ENCODE data around the gene ERCC1.

- TF ChIP-seq, protein P1, sequence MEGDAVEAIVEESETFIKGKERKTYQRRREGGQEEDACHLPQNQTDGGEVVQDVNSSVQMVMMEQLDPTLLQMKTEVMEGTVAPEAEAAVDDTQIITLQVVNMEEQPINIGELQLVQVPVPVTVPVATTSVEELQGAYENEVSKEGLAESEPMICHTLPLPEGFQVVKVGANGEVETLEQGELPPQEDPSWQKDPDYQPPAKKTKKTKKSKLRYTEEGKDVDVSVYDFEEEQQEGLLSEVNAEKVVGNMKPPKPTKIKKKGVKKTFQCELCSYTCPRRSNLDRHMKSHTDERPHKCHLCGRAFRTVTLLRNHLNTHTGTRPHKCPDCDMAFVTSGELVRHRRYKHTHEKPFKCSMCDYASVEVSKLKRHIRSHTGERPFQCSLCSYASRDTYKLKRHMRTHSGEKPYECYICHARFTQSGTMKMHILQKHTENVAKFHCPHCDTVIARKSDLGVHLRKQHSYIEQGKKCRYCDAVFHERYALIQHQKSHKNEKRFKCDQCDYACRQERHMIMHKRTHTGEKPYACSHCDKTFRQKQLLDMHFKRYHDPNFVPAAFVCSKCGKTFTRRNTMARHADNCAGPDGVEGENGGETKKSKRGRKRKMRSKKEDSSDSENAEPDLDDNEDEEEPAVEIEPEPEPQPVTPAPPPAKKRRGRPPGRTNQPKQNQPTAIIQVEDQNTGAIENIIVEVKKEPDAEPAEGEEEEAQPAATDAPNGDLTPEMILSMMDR (IDR thresholded peaks at IDR 0.05): no peak
- TF ChIP-seq POLR2A (IDR thresholded peaks at IDR 0.05): no peak
Measured at GRCh38 chr19:45446295-45446694, 22.6 kb upstream of the ERCC1 start.

All from lower leg skin (tissue), 3 donors.